ENCODE results near the gene DPEP1.
"Not testable (repeated sequence)": the region's sequence is repeated elsewhere in the genome, so short reads cannot be mapped to it uniquely, and the experiment has no call there.

Gene DPEP1

GRCh38 chr16:89656435-89657121, 43.1 kb downstream of the DPEP1 start:
- no peak for DNase-seq

- peak; percentile 40 to 71 for DNase-seq
Measured at GRCh38 chr16:89657442-89658220, 44.2 kb downstream of the DPEP1 start, which contains the start of the genes CHMP1A and SPATA33. TSS of gene CHMP1A (minus strand) at chr16:89657708. CDS start at chr16:89657588, 120 bp downstream. TSS of gene SPATA33 (plus strand) at chr16:89657836. CDS start at chr16:89657912, 76 bp downstream.

- no peak for DNase-seq
Measured at GRCh38 chr16:89658221-89658879, 44.9 kb downstream of the DPEP1 start.

- DNase-seq: no peak
Measured at GRCh38 chr16:89660146-89660545, 46.7 kb downstream of the DPEP1 start.

GRCh38 chr16:89661215-89661614, 47.8 kb downstream of the DPEP1 start:
- no peak for DNase-seq

GRCh38 chr16:89664238-89664637, 50.8 kb downstream of the DPEP1 start:
- DNase-seq: not testable (repeated sequence)

GRCh38 chr16:89667000-89667399, 53.6 kb downstream of the DPEP1 start:
- DNase-seq: peak in 1 of 2 experiments; percentile 21

- no peak for DNase-seq
Measured at GRCh38 chr16:89667633-89668032, 54.2 kb downstream of the DPEP1 start.

GRCh38 chr16:89668790-89669158, 55.3 kb downstream of the DPEP1 start:
- no peak for DNase-seq

- DNase-seq: no peak
Measured at GRCh38 chr16:89669755-89670154, 56.3 kb downstream of the DPEP1 start.

- DNase-seq: no peak
Measured at GRCh38 chr16:89670496-89671431, 57.3 kb downstream of the DPEP1 start.

- not testable (repeated sequence) for DNase-seq
Measured at GRCh38 chr16:89671565-89671964, 58.1 kb downstream of the DPEP1 start.

GRCh38 chr16:89672177-89672941, 58.9 kb downstream of the DPEP1 start:
- DNase-seq: no peak

GRCh38 chr16:89678258-89678657, 64.8 kb downstream of the DPEP1 start:
- no peak for DNase-seq

GRCh38 chr16:89685916-89686315, 72.5 kb downstream of the DPEP1 start:
- no peak for DNase-seq

GRCh38 chr16:89686520-89687091, 73.2 kb downstream of the DPEP1 start, which contains the start of gene CDK10:
TSS of gene CDK10 (plus strand) at chr16:89686689. CDS start at chr16:89686711, 22 bp downstream.
- DNase-seq: peak; percentile 52 to 83

GRCh38 chr16:89687092-89687940, 73.9 kb downstream of the DPEP1 start:
- DNase-seq: no peak

All from SW 1271 (cell line).